ENCODE results near the gene TRPM1.

GRCh38 chr15:31005660-31006059, 95.9 kb downstream of the TRPM1 start:
- TF ChIP-seq ZNF580 (tag by site-specific recombination; IDR thresholded peaks at IDR 0.05): no peak
- no peak for TF ChIP-seq CTCF (tag by site-specific recombination; IDR thresholded peaks at IDR 0.05)
- TF ChIP-seq ZNF785 (tag by site-specific recombination; IDR thresholded peaks at IDR 0.05): no peak
- TF ChIP-seq ZBTB21 (tag by site-specific recombination; IDR thresholded peaks at IDR 0.05): no peak
- no peak for TF ChIP-seq ZBTB10 (tag by site-specific recombination; IDR thresholded peaks at IDR 0.05)
- TF ChIP-seq ZNF184 (tag by site-specific recombination; IDR thresholded peaks at IDR 0.05): no peak
- TF ChIP-seq ZNF747 (tag by site-specific recombination; IDR thresholded peaks at IDR 0.05): no peak
- no peak for TF ChIP-seq ZSCAN30 (tag by site-specific recombination; IDR thresholded peaks at IDR 0.05)
- no peak for TF ChIP-seq ZNF660 (tag by site-specific recombination; IDR thresholded peaks at IDR 0.05)
- no peak for TF ChIP-seq ZNF121 (tag by site-specific recombination; IDR thresholded peaks at IDR 0.05)
- no peak for TF ChIP-seq ZBTB20 (tag by site-specific recombination; IDR thresholded peaks at IDR 0.05)
- no peak for TF ChIP-seq ZNF146 (tag by site-specific recombination; IDR thresholded peaks at IDR 0.05)
- TF ChIP-seq KLF16 (tag by site-specific recombination; IDR thresholded peaks at IDR 0.05): no peak
